OCI-M2 (cell line): ENCODE results near the gene CELF5.
"Not testable (repeated sequence)": the region's sequence is repeated elsewhere in the genome, so short reads cannot be mapped to it uniquely, and the experiment has no call there.

Experiments
- DNase-seq: peaks from one replicate; lab custom pipeline; 2025; ENCODE audit not compliant: unreplicated experiment; lab: John Stamatoyannopoulos, UW

The CELF5 gene

DNA sequence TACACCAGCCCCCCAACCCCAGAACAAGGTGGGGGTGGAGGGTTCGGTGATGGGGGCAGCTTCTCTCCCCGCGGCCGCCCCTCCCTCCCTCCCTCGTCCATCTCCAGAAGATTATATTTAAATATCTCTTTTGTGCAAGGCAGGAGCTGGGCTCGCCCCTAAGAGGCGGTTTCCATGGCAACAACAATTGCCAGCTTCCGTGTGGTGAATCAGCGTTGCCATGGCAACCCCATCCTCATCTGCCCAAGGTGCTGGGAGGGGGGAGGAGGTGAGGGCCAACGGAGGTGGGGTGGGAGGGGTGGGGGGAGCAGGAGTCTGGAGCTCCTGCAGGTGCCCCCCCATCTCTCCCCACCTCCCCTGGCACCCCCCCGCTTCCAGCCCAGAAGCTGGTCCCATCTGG lies 46.4 kb downstream of the CELF5 start:
- no peak for DNase-seq

DNA sequence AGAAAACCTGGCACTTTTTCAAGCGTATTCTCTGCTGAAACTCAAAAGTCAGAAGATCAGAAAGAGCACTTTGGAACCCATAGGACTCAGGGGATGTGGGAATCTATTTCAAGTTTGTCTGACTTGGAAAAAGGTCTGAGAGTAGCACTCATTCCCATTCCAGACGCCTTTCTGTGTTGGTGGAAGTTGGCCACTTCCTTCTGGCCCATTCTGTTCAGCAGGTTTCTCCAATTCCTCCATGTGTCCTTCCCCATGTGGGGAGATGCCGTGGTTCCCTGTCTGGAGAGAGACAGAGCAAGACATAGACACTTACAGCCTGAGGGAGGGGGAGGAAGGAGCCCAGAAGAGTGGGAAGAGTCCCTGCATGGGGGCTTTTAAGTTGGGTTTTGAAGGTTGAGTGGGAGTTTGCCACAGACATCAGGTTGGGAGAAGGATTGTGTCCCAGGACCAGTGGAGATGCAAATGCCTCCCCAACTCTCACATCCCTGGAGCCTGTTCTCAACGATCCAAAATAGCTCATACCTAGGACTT lies 48.0 kb downstream of the CELF5 start:
- no peak for DNase-seq

DNA sequence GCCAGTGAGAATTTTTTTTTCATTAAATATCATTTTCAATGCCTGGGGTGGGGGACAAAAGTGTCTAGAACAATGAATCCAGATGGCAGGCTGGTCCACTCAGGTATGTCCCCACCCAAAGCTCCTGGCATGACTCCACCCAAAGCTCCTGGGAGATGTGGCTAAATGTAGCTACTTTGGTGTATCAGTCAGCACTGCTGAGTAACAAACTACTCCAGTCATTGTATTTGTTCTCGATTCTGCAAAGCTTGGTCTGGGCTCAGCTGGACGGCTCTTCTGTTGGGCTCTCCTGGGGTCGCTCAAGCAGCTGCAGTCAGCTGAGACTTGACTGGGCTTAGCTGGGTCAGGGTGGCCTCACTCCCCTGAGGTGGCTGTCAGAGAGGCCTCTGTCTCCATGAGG lies 48.5 kb downstream of the CELF5 start:
- no peak for DNase-seq

DNA sequence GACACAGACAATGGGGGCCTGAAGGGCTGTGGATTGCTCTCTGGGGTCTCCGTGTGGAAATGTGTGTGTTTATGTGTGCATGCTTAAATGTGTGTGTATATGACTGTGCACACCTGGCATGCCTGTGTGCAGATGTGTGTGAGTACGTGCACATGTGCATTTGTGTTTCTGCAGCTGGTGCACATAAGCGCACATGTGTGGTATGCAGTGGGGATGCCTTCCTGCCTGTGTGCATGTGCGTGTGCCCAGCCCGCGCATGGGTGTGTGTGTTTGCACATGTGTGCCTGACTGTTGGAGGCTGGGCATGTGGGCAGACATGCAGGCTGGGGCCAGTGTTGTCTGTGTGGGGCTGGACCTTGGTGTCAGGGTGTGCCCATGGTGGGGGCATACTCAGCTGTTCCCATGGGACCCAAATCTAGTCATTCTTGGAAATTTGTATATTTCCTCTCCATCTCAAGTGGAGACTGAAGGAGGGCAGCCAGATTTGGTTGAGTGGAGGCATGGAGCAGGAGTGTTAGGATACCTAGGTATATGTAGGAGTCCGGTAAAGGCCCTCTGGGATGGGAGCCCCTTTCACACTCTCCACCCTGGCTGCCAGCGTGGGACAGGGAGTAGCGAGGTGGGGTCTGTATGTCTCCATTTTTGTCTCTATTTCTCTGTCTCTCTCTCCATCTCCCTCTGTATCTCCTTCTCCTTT lies 49.9 kb downstream of the CELF5 start:
- no peak for DNase-seq

DNA sequence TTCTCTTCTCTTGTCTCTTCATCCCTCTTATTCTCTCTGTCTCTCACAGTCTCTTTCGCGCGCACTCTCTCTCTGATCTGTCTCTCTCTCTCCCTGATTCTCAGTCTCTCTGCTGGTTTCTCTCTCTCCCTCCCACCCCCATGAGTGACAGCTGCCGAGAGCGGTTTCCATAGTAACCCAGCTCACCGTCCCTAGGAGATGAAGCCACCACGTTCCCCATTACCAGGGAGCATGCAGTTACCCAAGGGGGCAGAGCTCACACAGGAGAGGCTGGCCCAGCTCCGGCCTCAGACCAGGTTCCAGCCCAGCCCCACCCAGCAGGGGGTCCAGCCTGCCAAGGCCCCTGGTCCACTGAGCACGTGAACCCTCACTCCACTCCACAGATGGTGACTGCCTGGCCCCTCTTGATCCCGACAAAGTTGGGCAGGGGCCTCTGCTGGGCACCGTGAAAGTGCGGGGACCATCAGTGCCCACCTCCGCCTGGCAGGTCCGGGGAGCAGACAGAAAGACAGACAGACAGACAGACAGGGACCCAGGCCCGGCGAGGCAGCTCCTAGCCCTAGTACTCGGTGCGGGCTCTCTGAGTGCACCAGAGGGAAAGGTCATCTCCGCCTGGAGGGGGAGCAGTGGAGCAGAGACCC lies 50.6 kb downstream of the CELF5 start:
- no peak for DNase-seq

DNA sequence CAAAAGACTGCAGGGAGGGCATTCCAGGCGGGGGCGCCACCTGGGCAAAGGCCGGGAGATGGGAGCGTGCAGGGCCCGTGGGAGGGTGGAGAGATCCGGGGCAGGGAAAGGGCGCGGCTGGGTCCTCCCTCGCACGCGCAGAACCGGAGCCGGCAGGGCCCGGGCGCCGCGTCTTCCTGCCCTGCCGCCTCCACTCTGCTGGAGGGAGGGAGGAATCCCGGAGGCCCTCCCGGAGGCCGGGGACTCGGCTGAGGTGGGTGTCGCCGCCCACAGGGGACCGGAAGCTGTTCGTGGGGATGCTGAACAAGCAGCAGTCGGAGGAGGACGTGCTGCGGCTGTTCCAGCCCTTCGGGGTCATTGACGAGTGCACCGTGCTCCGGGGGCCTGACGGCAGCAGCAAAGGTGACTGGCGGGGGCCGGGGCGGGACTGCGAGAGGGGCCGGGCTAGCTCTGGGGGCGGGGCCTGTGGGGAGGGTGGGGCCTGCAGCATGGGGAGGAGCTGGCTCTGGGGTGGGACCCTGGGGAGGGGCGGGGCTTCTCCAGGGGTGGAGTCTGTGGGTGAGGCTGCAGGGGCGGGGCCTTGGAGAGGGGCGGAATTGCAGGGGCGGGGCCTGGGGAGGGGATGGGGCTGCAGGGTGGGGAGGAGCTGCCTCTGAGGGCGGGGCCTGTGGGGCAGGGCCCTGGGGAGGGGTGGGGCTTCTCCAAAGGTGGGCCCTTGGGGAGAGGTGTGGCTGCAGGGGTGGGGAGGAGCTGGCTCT lies 51.3 kb downstream of the CELF5 start:
- peak; percentile 35 for DNase-seq

DNA sequence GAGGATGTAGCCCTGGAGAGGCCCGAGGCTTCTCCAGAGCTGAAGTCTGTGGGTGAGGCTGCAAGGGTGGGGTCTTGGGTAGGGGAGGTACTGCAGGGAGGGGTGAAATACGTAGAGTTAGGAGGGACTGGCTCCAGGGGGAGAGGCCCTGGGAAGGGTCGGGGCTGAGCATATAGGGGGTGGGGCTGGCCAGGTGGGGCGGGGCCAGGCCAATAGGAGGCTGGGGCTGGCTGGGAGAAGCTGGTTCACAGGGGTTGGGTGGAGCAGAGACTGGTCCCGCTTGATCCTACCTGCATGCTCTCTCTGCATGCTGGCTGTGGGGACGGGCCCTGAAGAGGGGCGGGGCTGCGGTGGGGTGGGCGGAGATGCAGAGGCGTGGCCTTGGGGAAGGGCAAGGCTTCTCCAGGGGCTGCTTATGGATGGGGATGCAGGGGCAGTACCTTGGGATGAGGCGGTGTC lies 51.9 kb downstream of the CELF5 start:
- peak; percentile 44 for DNase-seq

DNA sequence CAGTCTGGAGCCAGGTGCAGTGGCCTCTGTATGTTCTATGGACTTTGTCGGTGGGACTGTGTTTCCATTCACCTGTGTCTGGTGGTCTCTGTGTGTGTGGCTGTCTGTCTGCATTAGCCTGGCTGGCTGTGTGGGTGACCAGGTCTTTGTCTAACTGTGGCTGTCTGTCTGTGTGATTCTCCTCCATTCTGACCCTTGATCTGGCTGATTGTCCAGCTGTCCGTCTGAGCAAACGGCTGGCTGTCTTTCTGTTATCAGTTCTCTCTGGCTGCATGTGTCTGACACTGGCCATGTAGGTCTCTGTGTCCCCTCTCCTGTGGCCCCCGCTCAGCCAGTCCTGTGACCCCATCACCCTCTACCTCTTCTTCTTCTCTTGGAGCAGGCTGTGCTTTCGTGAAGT lies 53.2 kb downstream of the CELF5 start:
- DNase-seq, result no peak

DNA sequence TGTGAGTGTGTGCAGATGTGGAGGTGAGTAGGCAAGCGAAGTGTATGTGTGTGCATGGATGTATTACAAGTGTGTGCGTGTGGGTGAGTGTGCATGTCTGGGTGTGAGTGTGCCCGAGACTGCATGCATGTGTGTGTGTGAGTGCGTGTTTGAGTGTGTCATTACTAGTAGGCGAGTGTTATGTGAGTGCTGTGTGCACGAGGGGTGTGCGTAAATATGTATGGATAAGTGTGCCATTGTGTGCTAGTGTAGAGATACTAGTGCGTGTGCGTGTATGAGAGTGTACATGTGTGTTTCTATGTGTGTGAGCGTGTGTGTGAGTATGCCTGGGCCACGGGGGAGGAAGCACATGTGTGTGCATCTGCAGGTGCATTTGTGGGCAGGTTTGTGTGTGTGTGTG lies 53.8 kb downstream of the CELF5 start:
- no peak for DNase-seq

DNA sequence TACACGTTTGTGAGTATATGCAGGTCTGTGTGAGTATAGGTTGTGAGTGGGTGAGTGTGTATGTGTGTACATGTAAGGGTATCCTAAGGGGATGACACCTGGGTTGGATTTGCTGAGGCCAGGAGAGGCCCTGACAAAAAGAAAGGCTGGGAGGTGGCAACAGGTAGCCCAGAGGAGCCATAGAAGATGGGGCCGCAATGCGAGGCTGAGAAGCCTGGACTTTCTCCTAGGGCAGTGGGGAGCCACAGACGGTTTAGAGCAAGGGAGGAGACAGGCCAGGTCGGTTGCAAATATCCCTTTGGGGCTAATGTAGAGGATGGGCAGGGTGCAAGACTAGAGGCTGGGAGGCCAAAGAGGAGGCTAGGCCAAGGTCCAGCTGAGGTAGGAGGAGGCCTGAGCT lies 54.3 kb downstream of the CELF5 start:
- DNase-seq, result no peak

DNA sequence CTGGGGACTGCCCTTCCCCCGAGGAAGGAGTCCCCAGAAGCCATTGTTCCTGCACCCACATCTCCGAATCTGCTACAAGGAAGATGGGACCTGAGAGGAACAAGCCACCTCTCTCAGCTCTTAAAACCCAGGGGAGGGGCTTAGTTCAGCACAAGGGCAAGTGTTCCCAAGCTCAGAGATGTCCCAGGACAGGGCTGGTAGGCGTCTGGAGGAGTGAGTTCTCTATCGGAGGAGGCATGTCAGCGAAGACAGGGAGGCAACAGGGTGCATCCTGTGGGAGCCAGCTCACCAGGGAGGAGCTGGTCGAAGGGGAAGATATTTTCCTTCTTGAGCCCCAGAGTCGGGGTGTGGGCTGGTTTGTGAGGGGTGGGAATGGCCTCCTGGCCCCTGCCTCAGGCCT lies 54.8 kb downstream of the CELF5 start:
- no peak for DNase-seq

DNA sequence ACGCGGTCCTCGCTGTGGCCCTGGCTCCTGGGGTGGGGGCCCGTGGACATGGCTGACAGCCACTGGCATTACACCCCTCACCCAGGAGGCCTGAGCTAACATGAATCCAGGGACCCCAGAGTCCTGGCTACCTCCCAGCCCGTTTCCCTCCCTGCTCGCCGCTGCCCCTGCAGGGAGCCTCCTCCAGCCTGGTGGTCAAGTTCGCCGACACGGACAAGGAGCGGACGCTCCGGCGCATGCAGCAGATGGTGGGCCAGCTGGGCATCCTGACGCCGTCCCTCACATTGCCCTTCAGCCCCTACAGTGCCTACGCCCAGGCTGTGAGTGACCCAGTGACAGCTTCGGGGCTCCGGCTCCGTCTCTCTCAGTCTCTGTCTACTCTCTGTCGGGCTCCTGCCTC lies 56.6 kb downstream of the CELF5 start:
- no peak for DNase-seq

DNA sequence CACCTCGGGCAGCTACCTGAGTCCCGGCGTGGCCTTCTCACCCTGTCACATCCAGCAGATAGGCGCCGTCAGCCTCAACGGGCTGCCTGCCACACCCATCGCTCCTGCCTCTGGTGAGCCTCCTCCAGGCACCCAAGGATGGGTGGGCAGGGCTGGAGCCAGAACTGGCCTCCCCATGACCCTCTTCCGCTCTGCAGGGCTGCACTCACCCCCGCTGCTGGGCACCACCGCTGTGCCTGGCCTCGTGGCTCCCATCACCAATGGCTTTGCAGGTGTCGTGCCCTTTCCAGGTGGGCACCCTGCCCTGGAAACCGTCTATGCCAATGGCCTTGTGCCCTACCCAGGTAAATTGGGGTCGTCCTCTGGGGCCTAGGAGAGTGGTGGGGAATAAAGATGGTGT lies 57.7 kb downstream of the CELF5 start:
- no peak for DNase-seq

DNA sequence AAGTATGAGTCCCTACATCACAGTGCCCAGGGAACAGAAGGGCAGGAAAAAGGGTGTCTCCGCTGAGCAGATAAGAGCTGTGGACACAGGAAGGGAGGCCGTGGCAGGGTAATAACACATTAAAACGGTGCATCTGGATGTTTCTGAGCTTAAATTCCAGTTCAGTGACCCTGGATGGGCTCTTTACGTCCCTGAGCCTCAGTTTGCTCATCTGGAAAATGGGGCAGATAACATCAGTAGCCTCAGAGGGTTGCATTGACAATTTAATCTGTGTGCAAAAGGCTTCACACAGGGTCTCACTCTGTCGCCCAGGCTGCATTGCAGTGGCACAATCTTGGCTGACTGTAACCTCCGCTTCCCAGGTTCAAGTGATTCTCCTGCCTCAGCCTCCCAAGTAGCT lies 58.1 kb downstream of the CELF5 start:
- no peak for DNase-seq

DNA sequence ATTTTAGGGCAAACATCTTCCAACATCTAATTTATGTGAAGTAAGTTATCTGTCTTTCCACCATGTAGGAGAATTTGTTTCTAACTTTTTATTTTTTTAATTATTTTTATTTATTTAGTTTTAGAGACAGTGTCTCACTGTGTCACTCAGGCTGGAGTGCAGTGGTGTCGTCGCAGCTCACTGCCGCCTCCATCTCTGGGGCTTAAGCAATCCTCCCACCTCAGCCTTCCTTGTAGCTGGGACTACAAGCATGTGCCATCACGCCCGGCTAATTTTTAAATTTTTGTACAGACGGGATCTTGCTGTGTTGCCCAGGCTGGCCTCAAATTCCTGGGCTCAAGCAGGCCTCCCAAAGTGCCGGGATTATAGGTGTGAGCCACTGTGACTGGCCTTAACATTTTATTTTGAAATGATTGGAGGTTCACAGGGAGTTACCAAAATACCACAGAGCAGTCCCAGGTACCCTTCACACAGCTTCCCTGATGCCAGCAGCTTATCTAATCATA lies 58.8 kb downstream of the CELF5 start:
- DNase-seq, result no peak

DNA sequence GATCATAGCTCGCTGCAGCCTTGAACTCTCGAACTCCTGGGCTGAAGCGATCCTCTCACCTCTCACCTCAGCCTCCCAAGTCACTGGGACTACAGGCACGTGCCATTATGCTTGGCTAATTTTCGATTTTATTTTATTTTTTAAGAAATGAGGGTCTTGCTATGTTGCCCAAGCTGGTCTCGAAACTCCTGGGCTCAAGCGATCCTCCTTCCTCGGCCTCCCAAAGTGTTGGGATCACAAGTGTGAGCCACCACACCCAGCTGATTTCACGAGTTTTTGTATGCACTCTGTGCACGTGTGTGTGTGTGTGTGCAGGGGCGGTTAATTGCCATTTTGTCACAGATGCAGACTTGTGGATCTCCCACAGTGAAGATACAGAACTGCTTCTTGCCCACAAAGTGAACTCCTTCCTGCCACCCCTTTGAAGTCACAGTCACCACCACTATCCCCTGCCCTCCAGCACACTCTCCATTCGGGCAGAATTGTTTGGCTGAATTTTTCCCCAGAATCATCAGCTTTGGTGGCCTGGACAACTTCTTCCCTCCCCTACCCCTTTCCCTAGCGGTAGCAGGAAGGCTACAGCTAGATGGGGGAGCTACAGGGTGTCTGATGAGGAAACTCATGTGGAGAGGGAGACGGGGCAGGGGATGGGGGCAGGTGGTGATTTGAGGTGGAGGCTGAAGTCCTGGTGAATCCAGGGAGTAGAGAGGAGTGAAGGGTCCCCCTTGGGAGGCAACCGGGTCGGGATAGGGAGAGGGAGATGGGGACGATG lies 59.6 kb downstream of the CELF5 start:
- no peak for DNase-seq

DNA sequence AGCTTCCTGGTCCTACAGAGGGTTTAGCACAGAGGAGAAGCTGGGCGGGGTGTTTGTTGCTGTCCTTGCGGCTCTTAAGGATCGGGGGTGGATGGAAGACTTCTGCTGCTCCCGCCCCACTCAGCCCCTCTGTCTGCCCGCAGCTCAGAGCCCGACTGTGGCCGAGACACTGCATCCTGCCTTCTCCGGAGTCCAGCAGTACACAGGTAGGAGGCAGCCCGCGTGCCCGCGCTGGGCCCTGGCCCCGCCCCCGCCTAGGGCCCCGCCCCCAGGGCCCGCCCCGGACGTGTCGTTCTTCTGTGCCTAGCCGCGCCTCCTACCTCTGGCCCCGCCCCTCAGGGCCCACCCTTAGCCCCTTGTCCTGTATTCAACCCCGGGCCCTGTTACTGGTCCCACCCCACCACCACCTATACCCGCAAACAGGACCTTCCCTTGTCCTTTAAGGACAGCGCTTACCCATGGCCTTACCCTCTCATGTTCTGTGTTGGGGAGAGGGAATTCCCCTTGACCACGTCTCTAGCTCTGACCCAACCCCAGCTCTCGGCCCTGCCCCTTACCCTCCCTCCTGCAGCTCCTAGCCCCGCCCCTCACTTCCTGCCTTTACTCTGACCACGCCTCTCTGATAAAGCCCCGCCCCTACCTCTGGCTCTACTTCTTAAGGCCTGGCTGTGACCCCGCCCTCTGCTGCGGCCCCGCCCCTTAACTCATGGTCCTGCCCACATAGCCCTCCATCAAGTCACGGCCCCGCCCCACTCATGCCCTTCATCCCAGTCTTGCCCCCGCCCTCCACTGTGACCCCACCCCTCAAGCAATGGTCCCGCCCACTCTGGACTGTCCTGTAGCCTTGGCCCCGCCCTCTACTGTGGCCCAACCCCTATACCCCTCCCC lies 60.5 kb downstream of the CELF5 start:
- peak; percentile 79 for DNase-seq

DNA sequence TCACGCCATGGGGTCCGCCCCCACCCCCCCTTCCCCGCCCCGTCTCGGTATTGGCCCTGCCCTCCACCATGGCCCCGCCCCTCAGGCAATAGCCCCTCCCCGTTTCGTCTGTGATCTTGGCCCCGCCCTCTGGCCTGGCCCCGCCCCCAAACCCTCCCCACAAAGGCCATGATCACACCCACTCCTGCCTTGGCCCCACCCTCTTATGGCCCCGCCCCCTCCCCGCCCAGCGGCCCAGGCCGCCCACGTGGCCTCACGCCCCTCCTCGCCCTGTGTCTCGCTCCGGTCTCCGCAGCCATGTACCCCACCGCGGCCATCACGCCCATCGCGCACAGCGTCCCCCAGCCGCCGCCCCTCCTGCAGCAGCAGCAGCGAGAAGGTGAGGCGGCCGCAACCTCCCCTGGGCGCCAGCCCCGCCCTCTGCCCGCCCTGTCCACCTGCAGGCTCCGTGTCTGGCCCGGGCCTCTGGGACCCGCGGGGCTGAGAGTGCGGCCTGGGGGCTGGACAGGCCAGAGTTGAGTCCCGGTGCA lies 61.3 kb downstream of the CELF5 start:
- DNase-seq, result no peak

DNA sequence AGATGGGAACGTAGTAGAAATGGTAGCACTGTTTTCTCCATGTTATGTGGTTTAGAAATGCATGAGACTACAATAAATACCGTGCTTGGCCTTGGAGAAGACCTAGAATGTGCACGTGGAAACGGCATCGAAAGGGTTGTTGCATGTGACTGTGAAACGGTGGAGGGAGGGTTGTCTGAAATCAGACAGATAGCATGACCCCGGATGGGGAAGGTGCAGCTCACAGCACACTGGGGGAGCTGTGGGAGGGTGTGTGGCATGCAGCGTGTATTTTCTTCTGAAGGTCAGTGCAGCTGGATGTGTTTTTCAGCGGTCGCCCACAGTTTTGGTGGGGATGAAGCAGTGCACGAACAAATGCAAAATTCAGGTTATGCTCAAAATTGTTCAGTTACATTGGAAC lies 63.4 kb downstream of the CELF5 start:
- no peak for DNase-seq

DNA sequence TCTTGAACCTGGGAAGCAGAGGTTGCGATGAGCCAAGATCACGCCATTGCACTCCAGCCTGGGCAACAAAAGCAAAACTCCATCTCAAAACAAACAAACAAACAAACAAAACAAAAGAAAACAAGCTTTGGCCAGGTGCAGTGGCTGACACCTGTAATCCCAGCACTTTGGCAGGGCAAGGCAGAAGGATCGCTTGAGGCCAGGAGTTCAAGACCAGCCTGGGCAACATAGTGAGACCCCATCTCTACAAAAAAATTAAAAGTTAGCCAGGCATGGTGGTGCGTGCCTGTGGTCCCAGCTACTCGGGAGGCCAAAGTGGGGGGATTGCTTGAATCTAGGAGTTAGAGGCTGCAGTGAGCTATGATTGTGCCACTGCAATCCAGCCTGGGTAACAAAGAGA lies 64.0 kb downstream of the CELF5 start:
- DNase-seq, result not testable (repeated sequence)
